KG1 (cell line): Measurements from ENCODE around the gene HYPK.
A peak's percentile ranks its signal among the peaks of the same experiment; 100 is the strongest.
"Not testable (repeated sequence)": the region's sequence is repeated elsewhere in the genome, so short reads cannot be mapped to it uniquely, and the experiment has no call there.

Source experiments
- DNase-seq: peaks from one replicate; lab custom pipeline; 2025; lab: John Stamatoyannopoulos, UW

The HYPK gene

GRCh38 chr15:43795997-43796396 lies 4.4 kb upstream of the HYPK start:
- no peak for DNase-seq

- DNase-seq: no peak
Measured at GRCh38 chr15:43796566-43796965, 3.8 kb upstream of the HYPK start.

- no peak for DNase-seq
Measured at GRCh38 chr15:43799209-43799944, 1.0 kb upstream of the HYPK start.

GRCh38 chr15:43799945-43800285 lies 484 bp upstream of the HYPK start, which contains the start of gene SERINC4:
TSS of gene SERINC4 (minus strand) at chr15:43800220. CDS start at chr15:43799986, 234 bp downstream.
- DNase-seq: no peak

GRCh38 chr15:43802676-43803075 lies 2.3 kb downstream of the HYPK start:
- DNase-seq: not testable (repeated sequence)

GRCh38 chr15:43808435-43808950 lies 8.1 kb downstream of the HYPK start:
- no peak for DNase-seq

- no peak for DNase-seq
Measured at GRCh38 chr15:43808960-43809678, 8.7 kb downstream of the HYPK start.

- not testable (repeated sequence) for DNase-seq
Measured at GRCh38 chr15:43815064-43815463, 14.7 kb downstream of the HYPK start.

- no peak for DNase-seq
Measured at GRCh38 chr15:43821505-43821904, 21.1 kb downstream of the HYPK start.

GRCh38 chr15:43824302-43825246 lies 24.2 kb downstream of the HYPK start, which contains the start of gene MFAP1:
TSS of gene MFAP1 (minus strand) at chr15:43824690. CDS start at chr15:43824569, 121 bp downstream.
- peak; percentile 92 for DNase-seq

GRCh38 chr15:43825305-43825704 lies 24.9 kb downstream of the HYPK start:
- DNase-seq: not testable (repeated sequence)

- DNase-seq: no peak
Measured at GRCh38 chr15:43826029-43826507, 25.7 kb downstream of the HYPK start.

GRCh38 chr15:43826508-43827341 lies 26.3 kb downstream of the HYPK start, which contains the start of gene WDR76:
TSS of gene WDR76 (plus strand) at chr15:43827002. CDS start at chr15:43827033, 31 bp downstream.
- peak; percentile 76 for DNase-seq

- DNase-seq: no peak
Measured at GRCh38 chr15:43828061-43828657, 27.8 kb downstream of the HYPK start.

- DNase-seq: not testable (repeated sequence)
Measured at GRCh38 chr15:43829951-43830540, 29.6 kb downstream of the HYPK start.

- not testable (repeated sequence) for DNase-seq
Measured at GRCh38 chr15:43830691-43831275, 30.4 kb downstream of the HYPK start.

GRCh38 chr15:43831519-43832052 lies 31.2 kb downstream of the HYPK start:
- not testable (repeated sequence) for DNase-seq

GRCh38 chr15:43832485-43832884 lies 32.1 kb downstream of the HYPK start:
- not testable (repeated sequence) for DNase-seq

GRCh38 chr15:43845421-43845820 lies 45.0 kb downstream of the HYPK start:
- no peak for DNase-seq
